Right lobe of liver (tissue), 6 donors: ENCODE results near the gene ZC3H12D. TPM values are rescaled to one million over a fixed set of nuclear protein-coding genes. Genes with fewer than 3 reads are reported as not detected.

ENCODE experiments used
- ATAC-seq, 4 donors: fragments of 200-7000 bp; cut with Tn5 transposase; one replicate each; pipeline ENCODE4 v1.9.1; 2020; ENCODE audit warnings: mild to moderate bottlenecking in 4 of 4, moderate library complexity in 4 of 4
- DNase-seq, 3 donors: peaks; one replicate each; pipeline ENCODE4 v3.0.0-alpha.2; 2020
- H3K27ac ChIP-seq, 3 donors: fragments of 200-600 bp; one replicate each; pipeline ENCODE4 v1.8.0; 2022
- H3K27me3 ChIP-seq, 2 donors: fragments of 200-600 bp; one replicate each; pipeline ENCODE4 v1.8.0; 2022
- H3K36me3 ChIP-seq, 4 donors: fragments of 200-600 bp; sonication (generic) in 1 of 4; one replicate each; pipeline versions ENCODE4 v1.5.1 to v1.8.0; 2017 to 2022; ENCODE audit warnings: control low read depth in 1 of 4
- H3K4me1 ChIP-seq, 4 donors: fragments of 200-600 bp; sonication (generic) in 1 of 4; one replicate each; pipeline versions ENCODE4 v1.5.1 to v1.8.0; 2017 to 2022; ENCODE audit warnings: control low read depth in 1 of 4
- H3K4me3 ChIP-seq, 3 donors: fragments of 200-600 bp; one replicate each; pipeline ENCODE4 v1.8.0; 2022
- H3K9me3 ChIP-seq, 4 donors: fragments of 200-600 bp; sonication (generic) in 1 of 4; one replicate each; pipeline versions ENCODE4 v1.5.1 to v1.8.0; 2017 to 2022; ENCODE audit warnings: control low read depth in 1 of 4
- CTCF ChIP-seq, 4 donors: fragments of 200-600 bp in 3 of 4; fragments of 450-650 bp in 1 of 4; IDR thresholded peaks; one replicate each; pipeline versions ENCODE4 v1.5.1 to v1.8.0; 2016 to 2022; ENCODE audit warnings: antibody characterized with exemption in 4 of 4, mild to moderate bottlenecking in 2 of 4
- POLR2A ChIP-seq: fragments of 450-650 bp; IDR thresholded peaks from one replicate; pipeline ENCODE4 v1.6.1; 2017; ENCODE audit warnings: antibody characterized with exemption, mild to moderate bottlenecking
- WGBS: methylation state at CpG from one replicate; pipeline ENCODE4 v1.1.6; 2018; ENCODE audit warnings: low coverage, low lambda C conversion rate; ENCODE audit not compliant: insufficient coverage; ENCODE audit errors: missing lambda C conversion rate; 5-methylcytosine and 5-hydroxymethylcytosine counted together
- intact Hi-C, 2 donors: fragments of 100-400 bp; cut with DNase I; formaldehyde crosslinking; loops; one replicate each; pipeline versions ENCODE4 v1.11.2 to v1.14.1; 2022
- total RNA-seq, 6 experiments: library from RNA; depleted of rRNA in 2 of 6; stranded (reverse); fragments of >200 nt in 2 of 6; fragmentation: NEBNext Ultra II Directional in 3 of 6; extraction: Animal tissue kit (Norgen Biotek cat#: 25700) in 3 of 6; gene quantifications; one replicate each; pipeline versions ENCODE4 v1.1.0 to v1.2.4, GENCODE V29; 2016 to 2023
- donor health status: DM: no; HTN: yes; CAD: no.
- donor health status: DM: no; HTN: no; CAD: no.
- donor health status: DM: no; HTN: no; CAD: no.
- donor health status: DM: no; HTN: yes; CAD: no.
- donor health status: DM: no; HTN: yes; CAD: no.

ZC3H12D gene
- total RNA-seq, 6 experiments from 2014 or later, result 0.49 to 1.4 (median 0.90) TPM

DNA sequence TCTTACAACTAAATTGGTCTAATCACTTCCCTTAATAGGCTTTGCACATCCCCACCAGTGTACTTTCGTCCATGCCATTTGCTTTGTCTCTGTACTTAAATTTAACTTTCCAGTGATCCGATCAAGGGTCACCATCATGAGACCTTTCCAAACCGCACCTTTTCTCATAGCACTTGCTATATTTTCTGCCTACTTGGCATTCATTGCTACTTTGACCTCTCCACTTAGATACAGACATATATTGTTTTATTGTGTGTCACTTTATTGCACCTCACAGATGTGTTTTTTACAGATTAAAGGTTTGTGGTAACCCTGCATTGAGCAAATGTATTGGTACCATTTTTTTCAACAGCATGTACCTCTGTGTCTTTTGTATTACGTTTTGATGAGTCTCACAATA lies 70.0 kb downstream of the ZC3H12D start:
- no peak for TF ChIP-seq POLR2A
- no peak for TF ChIP-seq CTCF (IDR thresholded peaks at IDR 0.05)
- peaks cover 0 to 4% (median 0%) of the 10 kb centered on the region in 4 donors for H3K36me3 ChIP-seq
- 91% methylated on average over 4 of the region's 4 CpGs for WGBS
- no peaks in the 10 kb centered on the region for H3K9me3 ChIP-seq
- ATAC-seq, result no peak
- H3K27me3 ChIP-seq, result no peaks in the 10 kb centered on the region
- intact Hi-C loops, result no loop called here
- no peak overlapping the region for H3K27ac ChIP-seq
- H3K4me1 ChIP-seq, result no peaks in the 10 kb centered on the region
- H3K4me3 ChIP-seq, result no peak overlapping the region
- no peak for DNase-seq

GRCh38 chr6:149414009-149414408 lies 70.8 kb downstream of the ZC3H12D start:
- Histone ChIP-seq H3K27ac (no peak overlapping the region), H3K36me3 (peaks cover 0 to 8% (median 0%) of the 10 kb centered on the region in 4 donors), H3K27me3 (no peaks in the 10 kb centered on the region), H3K4me3 (no peak overlapping the region), H3K9me3 (no peaks in the 10 kb centered on the region), H3K4me1 (no peaks in the 10 kb centered on the region)
- no peak for TF ChIP-seq POLR2A
- no peak for TF ChIP-seq CTCF (IDR thresholded peaks at IDR 0.05)
- intact Hi-C loops, result no loop called here
- ATAC-seq (no peak), DNase-seq (no peak)
- 65% methylated on average over 2 of the region's 4 CpGs for WGBS

DNA sequence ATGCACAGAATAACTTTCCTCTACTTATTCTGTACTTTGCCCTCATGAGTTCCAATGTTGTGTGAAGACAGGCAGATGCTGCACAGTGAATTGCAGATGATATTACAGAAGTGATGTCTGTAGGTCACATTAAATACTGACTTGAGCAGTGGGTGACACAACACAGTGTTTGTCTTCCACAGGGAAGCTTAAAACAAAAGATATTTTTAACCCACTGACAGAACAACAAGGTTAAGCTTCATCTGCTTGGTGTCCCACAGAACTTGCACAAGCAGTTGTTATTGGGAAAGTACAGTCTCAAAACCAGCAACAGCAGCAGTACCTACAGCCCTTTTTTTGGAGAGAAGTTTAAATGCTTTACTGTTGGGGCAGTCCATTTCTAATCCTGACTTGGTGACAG lies 74.3 kb downstream of the ZC3H12D start:
- no peaks in the 10 kb centered on the region for H3K9me3 ChIP-seq
- no peaks in the 10 kb centered on the region for H3K4me1 ChIP-seq
- no peaks in the 10 kb centered on the region for H3K27me3 ChIP-seq
- intact Hi-C loops, result no loop called here
- ATAC-seq (peak in 1 of 4 donors; percentile 14), DNase-seq (no peak)
- no peak overlapping the region for H3K27ac ChIP-seq
- peaks cover 0 to 8% (median 0%) of the 10 kb centered on the region in 4 donors for H3K36me3 ChIP-seq
- no peak overlapping the region for H3K4me3 ChIP-seq
- TF ChIP-seq CTCF (IDR thresholded peaks at IDR 0.05) (no peak), POLR2A (no peak)

DNA sequence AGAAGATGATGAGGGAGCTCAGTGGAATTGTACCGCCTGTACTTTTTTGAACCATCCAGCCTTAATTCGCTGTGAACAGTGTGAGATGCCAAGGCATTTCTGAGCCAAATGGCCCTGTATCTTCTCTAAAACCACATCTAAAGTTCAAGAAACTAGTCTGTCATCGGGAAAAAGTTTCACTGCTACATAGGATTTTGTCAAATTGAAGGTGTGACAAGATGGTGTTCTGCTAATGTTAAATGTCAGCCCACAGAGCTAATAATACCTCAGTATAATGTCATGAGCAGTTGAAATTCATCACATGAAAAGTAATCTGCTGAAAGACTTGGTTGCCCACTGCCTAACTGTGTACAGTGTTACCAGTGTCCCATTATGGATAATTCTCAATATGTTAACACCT lies 75.2 kb downstream of the ZC3H12D start:
- TF ChIP-seq CTCF (IDR thresholded peaks at IDR 0.05) (no peak), POLR2A (no peak)
- no peaks in the 10 kb centered on the region for H3K9me3 ChIP-seq
- no peak overlapping the region for H3K4me3 ChIP-seq
- no peak overlapping the region for H3K27ac ChIP-seq
- WGBS, result 82% methylated on average over 3 of the region's 3 CpGs
- H3K36me3 ChIP-seq, result peaks cover 0 to 8% (median 0%) of the 10 kb centered on the region in 4 donors
- DNase-seq (no peak), ATAC-seq (no peak)
- no peaks in the 10 kb centered on the region for H3K27me3 ChIP-seq
- intact Hi-C loops, result no loop called here
- no peaks in the 10 kb centered on the region for H3K4me1 ChIP-seq
